Measurements from ENCODE around the gene EFCAB11. TPM values are rescaled to one million over a fixed set of nuclear protein-coding genes. Genes with fewer than 3 reads are reported as not detected.

EFCAB11 gene
- total RNA-seq, 3 donors from 2014 or later (not counting 1 experiment from before 2014, with no cell fraction given), result 3.9 to 5.2 (median 4.0) TPM

DNA sequence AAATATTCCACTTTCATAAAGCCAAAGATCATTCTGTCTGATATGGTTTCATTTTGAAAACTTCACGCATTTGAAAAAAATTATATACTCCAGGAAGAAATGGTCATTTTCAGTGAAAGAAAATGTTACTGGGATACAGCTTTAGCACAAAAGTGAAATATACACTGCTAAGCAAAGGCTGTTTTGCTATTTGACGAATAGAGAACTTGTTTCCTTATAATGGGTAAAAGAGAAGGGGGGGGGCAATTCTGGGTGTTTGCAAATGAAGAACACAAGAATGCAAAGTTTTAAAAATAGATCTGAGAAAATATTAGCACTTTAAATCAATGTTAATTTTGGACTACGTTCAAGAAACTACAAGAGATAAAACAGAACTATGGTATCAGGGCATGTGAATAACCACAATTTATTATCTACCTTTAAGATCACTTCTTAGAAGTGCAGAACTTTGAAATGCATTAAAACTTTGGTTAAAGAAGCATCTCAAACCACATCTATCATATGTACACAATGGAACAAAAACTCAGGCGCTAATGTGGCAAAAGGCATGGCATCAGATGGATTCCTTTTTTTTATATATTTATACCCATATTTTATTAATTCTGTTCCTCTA lies 51.1 kb downstream of the EFCAB11 start:
- no peak for ATAC-seq

GRCh38 chr14:89902881-89903280 lies 51.6 kb downstream of the EFCAB11 start:
- Histone ChIP-seq H3K27me3 (ENCODE audit: control insufficient read depth, insufficient read depth, low read length) (no peaks in the 10 kb centered on the region), H3K36me3 (ENCODE audit: control insufficient read depth, insufficient read depth, low read length) (no peaks in the 10 kb centered on the region), H3K9me3 (ENCODE audit: control insufficient read depth, insufficient read depth, low read length) (no peaks in the 10 kb centered on the region), H3K4me1 (ENCODE audit: control insufficient read depth, insufficient read depth, low read length) (no peaks in the 10 kb centered on the region), H3K4me3 (ENCODE audit: low read length) (no peak overlapping the region), H3K27ac (ENCODE audit: low read length) (no peak overlapping the region)
- no CpG with 5 or more reads among the region's 4 CpGs for WGBS (ENCODE audit: insufficient coverage)
- peaks cover 0 to 3% of the 10 kb centered on the region in 2 donors for H3K27me3 Mint-ChIP-seq (ENCODE audit: low read depth in 2 of 2)
- H3K36me3 Mint-ChIP-seq, result no peaks in the 10 kb centered on the region
- H3K4me1 Mint-ChIP-seq, result peaks cover 0 to 5% of the 10 kb centered on the region in 2 donors
- DNase-seq, result no peak
- H3K9me3 Mint-ChIP-seq, result no peaks in the 10 kb centered on the region
- intact Hi-C loops (cut with micrococcal nuclease), result no loop called here
- TF ChIP-seq CTCF (IDR thresholded peaks at IDR 0.05), result no peak
- H3K4me3 Mint-ChIP-seq, result no peak overlapping the region
- no peak for ATAC-seq
- H3K27ac Mint-ChIP-seq, result no peak overlapping the region

More for the DNA sequence above, 51.1 kb downstream of the EFCAB11 start:
- no peaks in the 10 kb centered on the region for H3K27me3 ChIP-seq (ENCODE audit: control insufficient read depth, insufficient read depth, low read length)
- no peak overlapping the region for H3K27ac ChIP-seq (ENCODE audit: low read length)
- no peak overlapping the region for H3K27ac Mint-ChIP-seq
- H3K4me1 ChIP-seq (ENCODE audit: control insufficient read depth, insufficient read depth, low read length), result no peaks in the 10 kb centered on the region
- intact Hi-C loops (cut with micrococcal nuclease), result no loop called here
- no peaks in the 10 kb centered on the region for H3K36me3 ChIP-seq (ENCODE audit: control insufficient read depth, insufficient read depth, low read length)
- H3K9me3 Mint-ChIP-seq, result no peaks in the 10 kb centered on the region
- TF ChIP-seq CTCF (IDR thresholded peaks at IDR 0.05), result no peak
- no peak overlapping the region for H3K4me3 Mint-ChIP-seq
- no peaks in the 10 kb centered on the region for H3K36me3 Mint-ChIP-seq
- H3K4me1 Mint-ChIP-seq, result peaks cover 0 to 5% of the 10 kb centered on the region in 2 donors
- H3K9me3 ChIP-seq (ENCODE audit: control insufficient read depth, insufficient read depth, low read length), result no peaks in the 10 kb centered on the region
- H3K4me3 ChIP-seq (ENCODE audit: low read length), result no peak overlapping the region
- DNase-seq, result peak in 1 of 2 donors; percentile 15
- peaks cover 0 to 3% of the 10 kb centered on the region in 2 donors for H3K27me3 Mint-ChIP-seq (ENCODE audit: low read depth in 2 of 2)
- WGBS (ENCODE audit: insufficient coverage), result 48% methylated on average over 2 of the region's 4 CpGs

DNA sequence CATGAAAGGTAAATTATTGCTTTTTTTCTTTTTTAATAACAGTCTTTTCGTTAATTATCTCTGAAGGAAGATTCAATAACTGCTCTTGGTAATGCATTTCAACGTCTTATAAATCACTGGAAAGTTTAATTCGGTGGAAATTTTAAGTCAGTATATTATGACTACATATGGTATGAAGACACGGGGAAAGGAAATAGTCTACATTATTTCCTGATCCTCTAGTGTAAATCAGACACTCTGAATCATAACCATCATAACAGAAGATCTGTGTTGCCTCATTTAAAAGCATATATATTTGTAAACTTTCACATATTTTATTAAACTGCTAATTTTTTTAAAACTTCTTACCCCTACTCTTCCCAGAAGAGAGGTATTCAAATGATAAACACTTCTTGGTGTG lies 53.7 kb downstream of the EFCAB11 start:
- intact Hi-C loops (cut with micrococcal nuclease), result loop anchor here (1.0 kb wide), 1 partner anchor 861 kb away; no protein-coding TSS in a partner anchor
- DNase-seq (no peak), ATAC-seq (no peak)
- no peak for TF ChIP-seq CTCF (IDR thresholded peaks at IDR 0.05)
- Mint-ChIP-seq H3K27ac (no peak overlapping the region), H3K4me3 (no peak overlapping the region), H3K36me3 (no peaks in the 10 kb centered on the region), H3K4me1 (peaks cover 0 to 5% of the 10 kb centered on the region in 2 donors), H3K27me3 (ENCODE audit: low read depth in 2 of 2) (no peaks in the 10 kb centered on the region), H3K9me3 (no peaks in the 10 kb centered on the region)
- Histone ChIP-seq H3K9me3 (ENCODE audit: control insufficient read depth, insufficient read depth, low read length) (no peaks in the 10 kb centered on the region), H3K36me3 (ENCODE audit: control insufficient read depth, insufficient read depth, low read length) (no peaks in the 10 kb centered on the region), H3K27me3 (ENCODE audit: control insufficient read depth, insufficient read depth, low read length) (no peaks in the 10 kb centered on the region), H3K27ac (ENCODE audit: low read length) (no peak overlapping the region), H3K4me3 (ENCODE audit: low read length) (no peak overlapping the region), H3K4me1 (ENCODE audit: control insufficient read depth, insufficient read depth, low read length) (no peaks in the 10 kb centered on the region)
- WGBS (ENCODE audit: insufficient coverage), result 96% methylated on average over 3 of the region's 4 CpGs

All from natural killer cell (primary cell).